Kidney capillary endothelial cell (primary cell): ENCODE results near the gene PSMD12.
"Not testable (repeated sequence)": the region's sequence is repeated elsewhere in the genome, so short reads cannot be mapped to it uniquely, and the experiment has no call there.

Experiments used
- DNase-seq: peaks from one replicate; pipeline ENCODE4 v3.0.0-alpha.2; 2018; ENCODE audit warnings: low spot score

PSMD12 gene

DNA sequence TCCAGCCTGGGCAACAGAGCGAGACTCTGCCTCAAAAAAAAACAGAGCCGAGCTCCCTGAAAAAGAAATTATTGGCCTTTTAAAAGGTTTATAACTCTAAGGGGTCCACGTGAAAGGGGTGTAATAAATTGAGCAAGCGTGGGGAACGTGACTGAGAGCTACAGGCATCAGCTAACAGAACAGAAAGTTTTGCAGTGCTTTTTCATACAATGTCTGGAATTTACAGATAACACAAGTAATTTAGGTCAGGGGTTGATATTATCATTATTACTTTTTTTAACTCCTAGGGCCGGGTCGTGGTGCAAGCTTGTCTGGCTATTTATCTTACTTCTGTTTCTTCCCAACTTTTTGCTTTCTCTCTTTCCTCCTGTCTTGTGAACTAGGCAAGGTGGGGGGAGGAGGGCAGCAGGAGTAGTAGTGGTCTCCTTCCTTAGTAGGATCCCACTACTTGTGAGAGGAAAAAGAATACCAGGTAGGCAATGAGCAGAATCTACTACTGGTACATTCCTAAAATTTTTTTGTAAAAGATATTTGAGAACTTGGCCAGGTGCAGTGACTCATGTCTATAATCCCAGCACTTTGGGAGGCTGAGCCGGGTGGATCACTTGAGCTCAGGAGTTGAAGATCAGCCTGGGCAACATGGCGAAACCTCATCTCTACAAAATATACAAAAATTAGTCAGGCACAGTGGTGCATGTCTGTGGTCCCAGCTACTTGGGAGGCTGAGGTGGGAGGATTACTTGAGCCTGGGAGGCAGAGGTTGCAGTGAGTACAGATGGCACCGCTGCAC is 60.7 kb downstream of the PSMD12 start:
- not testable (repeated sequence) for DNase-seq

DNA sequence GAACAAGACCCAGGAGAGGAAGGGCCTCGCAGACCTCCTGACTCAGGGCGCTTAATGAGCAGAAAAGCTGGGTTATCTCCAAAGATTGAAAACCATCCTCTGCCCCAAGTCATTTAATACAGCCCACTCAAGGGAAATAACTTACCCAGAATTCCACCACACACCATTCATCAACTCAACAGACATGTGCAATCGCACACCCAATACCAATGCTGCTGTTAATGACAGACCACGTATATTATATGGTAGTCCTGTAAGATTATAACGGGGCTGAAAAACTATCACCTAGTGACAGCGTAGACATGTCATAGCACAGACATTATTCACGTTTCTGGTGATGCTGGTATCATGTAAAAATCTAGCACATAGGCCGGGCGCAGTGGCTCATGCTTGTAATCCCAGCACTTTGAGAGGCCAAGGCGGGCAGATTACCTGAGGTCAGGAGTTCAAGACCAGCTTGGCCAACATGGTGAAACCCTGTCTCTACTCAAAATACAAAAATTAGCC is 68.9 kb downstream of the PSMD12 start:
- DNase-seq: no peak

DNA sequence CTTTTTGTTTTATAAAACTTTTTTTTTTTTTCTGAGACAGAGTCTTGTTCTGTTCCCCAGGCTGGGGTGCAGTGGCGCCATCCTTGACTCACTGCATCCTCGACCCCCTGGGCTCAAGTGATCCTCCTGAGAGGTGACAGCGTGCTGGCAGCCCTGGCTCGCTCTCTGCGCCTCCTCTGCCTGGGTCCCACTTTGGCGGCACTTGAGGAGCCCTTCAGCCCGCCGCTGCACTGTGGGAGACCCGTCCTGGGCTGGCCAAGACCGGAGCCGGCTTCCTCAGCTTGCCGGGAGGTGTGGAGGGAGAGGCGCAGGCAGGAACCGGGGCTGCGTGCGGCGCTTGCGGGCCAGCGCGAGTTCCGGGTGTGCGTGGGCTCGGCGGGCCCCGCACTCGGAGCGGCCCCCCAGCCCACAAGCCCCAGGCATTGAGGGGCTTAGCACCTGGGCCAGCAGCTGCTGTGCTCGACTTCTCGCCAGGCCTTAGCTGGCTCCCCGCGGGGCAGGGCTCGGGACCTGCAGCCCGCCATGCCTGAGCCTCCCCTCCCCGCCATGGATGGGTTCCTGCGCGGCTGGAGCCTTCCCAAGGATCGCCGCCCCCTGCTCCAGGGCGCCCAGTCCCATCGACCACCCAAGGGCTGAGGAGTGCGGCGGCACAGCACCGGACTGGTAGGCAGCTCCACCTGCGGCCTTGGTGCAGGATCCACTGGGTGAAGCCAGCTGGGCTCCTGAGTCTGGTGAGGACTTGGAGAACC is 71.8 kb downstream of the PSMD12 start:
- DNase-seq: no peak

DNA sequence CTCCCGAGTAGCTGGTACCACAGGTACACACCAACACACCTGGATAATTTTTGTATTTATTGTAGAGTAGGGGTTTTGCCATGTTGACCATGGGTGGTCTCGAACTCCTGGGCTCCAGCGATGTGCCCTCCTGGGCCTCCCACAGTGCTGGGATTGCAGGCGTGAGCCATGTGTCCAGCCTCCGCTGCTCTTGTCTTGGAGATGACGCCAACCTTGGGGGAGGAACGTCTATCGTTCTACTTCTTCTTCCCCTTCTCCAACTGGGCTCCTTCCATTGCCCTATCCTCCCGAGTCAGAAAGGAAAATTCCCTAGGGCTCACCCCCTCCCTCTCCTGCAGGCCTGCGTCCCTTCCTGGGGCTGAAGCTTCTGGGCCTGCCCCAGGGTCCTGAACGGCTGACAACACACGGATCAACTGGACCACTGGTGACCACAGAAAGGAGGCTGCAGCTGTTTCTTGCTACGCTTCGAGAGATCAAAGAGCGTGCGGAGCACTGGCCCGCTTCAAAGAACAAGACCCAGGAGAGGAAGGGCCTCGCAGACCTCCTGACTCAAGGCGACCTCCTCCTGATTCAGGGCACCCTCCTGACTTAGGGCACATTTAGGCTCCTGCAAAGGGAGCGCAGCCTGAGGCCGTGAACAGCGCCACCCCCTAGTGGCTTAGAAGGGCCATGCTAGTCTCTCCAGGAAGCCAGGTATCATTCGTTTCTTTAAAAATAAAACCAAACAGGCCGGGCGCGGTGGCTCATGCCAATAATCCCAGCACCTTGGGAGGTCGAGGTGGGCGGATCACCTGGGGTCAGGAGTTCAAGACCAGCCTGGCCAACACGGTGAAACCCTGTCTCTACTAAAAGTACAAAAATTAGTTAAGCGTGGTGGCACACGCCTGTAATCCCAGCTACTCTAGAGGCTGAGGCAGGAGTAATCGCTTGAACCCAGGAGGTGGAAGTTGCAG is 72.8 kb downstream of the PSMD12 start:
- peak; percentile 44 for DNase-seq

DNA sequence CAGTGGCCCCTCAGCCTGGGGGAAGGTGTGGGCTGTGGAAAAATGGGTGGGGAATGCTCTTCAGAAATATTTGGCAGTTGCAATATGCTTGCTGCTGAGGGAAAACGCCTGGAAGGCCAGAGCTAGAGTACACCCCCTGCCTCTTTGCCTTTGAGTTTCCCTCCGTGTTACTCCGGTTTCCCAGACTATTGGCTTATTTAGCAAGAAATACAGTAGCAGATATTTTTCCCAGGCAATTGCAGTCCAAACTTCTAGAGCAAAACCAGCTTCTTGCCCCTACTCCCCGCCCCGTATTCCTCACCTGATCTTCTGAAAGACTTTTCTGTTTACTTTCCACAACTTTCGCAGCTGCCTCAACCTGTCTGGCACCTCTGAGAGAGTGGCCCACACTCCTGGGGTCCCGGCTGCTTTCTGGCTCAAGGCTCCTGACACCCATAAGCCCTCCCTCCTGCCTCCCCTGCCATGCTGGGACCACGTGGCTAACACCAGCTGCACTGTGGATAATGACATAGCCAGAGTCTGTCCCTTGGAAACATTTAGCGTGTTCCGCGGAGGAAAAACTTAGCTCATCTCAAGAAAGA is 75.6 kb downstream of the PSMD12 start:
- DNase-seq: no peak

DNA sequence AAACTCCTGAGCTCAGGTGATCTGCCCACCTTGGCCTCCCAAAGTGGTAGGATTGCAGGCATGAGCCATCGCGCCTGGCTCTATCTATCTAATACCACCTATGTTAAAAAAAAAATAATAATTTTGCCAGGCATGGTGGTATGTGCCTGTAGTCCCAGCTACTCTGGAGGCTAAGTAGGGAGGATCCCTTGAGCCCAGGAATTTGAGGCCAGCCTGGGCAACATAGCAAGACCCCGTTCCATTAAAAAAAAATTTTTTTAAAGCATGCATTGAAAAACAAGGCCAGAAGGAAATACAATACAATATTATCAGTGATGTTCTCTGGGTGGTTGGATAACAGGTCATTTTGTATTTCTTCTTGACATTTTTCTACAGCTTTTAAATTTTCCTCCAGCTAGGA is 76.1 kb downstream of the PSMD12 start:
- DNase-seq: no peak

DNA sequence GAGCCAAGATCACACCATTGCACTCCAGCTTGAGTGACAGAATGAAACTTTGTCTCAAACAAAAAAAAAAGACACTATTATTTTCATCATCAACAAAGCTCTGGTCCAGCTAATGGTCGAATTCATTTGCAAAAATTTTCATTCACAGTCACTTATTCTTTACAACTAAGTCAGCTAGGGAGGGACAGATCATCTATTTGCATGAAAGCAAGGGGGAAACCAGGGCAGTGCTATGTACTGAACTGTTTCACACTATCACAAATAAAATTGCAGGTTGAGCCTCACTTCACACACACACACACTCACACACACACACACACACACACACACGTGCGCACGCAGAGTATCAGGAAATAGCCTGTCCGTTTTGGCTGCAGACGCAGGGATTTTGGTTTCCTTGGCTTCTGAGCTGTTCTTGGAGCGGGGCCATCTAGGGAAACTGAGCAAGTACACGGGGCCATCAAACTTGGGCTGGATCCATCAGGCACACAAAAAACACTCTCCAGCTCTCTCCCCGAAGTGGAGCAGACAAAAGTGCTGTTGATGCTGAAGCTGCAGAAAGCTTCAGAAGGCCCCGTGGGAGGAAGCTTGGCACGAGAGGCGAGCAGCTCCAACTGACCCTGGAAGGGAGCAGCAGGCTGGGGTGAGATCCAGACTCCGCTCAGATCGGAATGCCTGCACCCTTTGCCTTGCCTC is 77.0 kb downstream of the PSMD12 start:
- peak; percentile 18 for DNase-seq
